Transverse colon (tissue), 3 donors: ENCODE measurements around the gene SRPX.

Experiments
- POLR2A ChIP-seq: fragments of 450-650 bp; IDR thresholded peaks from one replicate; pipeline ENCODE4 v1.6.1; 2016; ENCODE audit warnings: antibody characterized with exemption, mild to moderate bottlenecking, moderate library complexity
- TF ChIP-seq, protein P1 (sequence below), 5 experiments: fragments of 200-600 bp in 3 of 5; fragments of 450-650 bp in 2 of 5; sonication (generic) in 3 of 5; IDR thresholded peaks; 1 replicate in 2 of 5; 2 replicates in 3 of 5; pipeline ENCODE4 v1.5.1; 2016 to 2017; ENCODE audit warnings: antibody characterized with exemption in 5 of 5, inconsistent platforms in 3 of 5, mild to moderate bottlenecking in 2 of 5, moderate library complexity in 1 of 5

DNA sequence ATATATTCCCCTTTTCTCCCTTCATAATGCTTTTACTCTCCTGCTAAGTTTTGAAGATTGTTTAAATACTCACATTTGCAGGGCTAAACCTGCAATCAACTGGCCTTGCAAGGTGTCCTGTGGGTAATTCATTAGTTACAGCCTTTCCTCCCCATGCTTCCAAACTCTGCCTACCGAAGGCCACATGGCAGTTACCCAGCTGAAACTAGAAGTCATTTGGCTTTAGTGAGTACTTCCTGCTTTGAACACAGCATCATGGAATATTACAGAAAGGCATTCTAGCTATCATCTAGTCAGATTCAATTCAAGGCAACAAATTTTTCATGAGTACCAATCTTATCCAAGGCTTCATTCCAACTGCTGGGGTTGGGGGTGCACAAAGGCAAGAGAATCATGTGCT, 55.6 kb downstream of the SRPX start:
- TF ChIP-seq POLR2A = no peak
- TF ChIP-seq, protein P1, sequence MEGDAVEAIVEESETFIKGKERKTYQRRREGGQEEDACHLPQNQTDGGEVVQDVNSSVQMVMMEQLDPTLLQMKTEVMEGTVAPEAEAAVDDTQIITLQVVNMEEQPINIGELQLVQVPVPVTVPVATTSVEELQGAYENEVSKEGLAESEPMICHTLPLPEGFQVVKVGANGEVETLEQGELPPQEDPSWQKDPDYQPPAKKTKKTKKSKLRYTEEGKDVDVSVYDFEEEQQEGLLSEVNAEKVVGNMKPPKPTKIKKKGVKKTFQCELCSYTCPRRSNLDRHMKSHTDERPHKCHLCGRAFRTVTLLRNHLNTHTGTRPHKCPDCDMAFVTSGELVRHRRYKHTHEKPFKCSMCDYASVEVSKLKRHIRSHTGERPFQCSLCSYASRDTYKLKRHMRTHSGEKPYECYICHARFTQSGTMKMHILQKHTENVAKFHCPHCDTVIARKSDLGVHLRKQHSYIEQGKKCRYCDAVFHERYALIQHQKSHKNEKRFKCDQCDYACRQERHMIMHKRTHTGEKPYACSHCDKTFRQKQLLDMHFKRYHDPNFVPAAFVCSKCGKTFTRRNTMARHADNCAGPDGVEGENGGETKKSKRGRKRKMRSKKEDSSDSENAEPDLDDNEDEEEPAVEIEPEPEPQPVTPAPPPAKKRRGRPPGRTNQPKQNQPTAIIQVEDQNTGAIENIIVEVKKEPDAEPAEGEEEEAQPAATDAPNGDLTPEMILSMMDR (IDR thresholded peaks at IDR 0.05) = no peak
